Fibroblast of mammary gland (primary cell): ENCODE data around the gene PDE4B.

Source experiments
- DNase-seq: peaks from one replicate; pipeline ENCODE4 v3.0.0-alpha.2; 2010; ENCODE audit warnings: low read depth
- H3K4me3 ChIP-seq: 2 replicates; pipeline ENCODE4 v1.5.1; 2011; ENCODE audit warnings: low read depth, mild to moderate bottlenecking, low read length, moderate library complexity; ENCODE audit not compliant: control insufficient read depth
- CTCF ChIP-seq: conservative IDR thresholded peaks from 2 replicates; pipeline ENCODE4 v1.5.1; 2011; ENCODE audit warnings: low read depth, low read length, inconsistent platforms; ENCODE audit not compliant: control insufficient read depth, insufficient read depth

PDE4B gene

GRCh38 chr1:66354311-66355201 lies 561.9 kb downstream of the PDE4B start:
- H3K4me3 ChIP-seq, result no peak overlapping the region
- no peak for TF ChIP-seq CTCF
- DNase-seq, result no peak

DNA sequence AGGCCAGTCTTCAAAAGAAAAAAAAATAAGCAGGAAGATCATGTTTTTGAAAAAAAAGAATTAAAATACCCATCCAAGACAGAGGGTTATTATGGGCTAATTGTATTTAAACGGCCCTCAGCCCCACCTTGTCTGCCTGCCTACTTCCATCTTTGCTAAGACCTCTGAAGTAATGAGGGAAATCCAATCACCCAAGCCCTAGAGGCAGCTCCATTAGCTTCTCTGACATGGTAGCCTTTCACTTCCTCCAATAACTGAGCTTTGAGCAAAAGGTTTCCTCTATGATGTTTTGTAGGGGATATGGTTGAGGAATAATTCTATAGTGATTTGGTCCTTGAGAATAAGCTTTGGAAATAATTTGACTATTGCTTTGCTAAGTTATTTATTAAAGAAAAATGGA lies 563.1 kb downstream of the PDE4B start:
- H3K4me3 ChIP-seq, result no peak overlapping the region
- no peak for DNase-seq
- TF ChIP-seq CTCF, result no peak

GRCh38 chr1:66356605-66357004 lies 563.9 kb downstream of the PDE4B start:
- no peak overlapping the region for H3K4me3 ChIP-seq
- no peak for TF ChIP-seq CTCF
- no peak for DNase-seq

GRCh38 chr1:66357021-66357420 lies 564.3 kb downstream of the PDE4B start:
- DNase-seq, result no peak
- TF ChIP-seq CTCF, result no peak
- H3K4me3 ChIP-seq, result no peak overlapping the region

DNA sequence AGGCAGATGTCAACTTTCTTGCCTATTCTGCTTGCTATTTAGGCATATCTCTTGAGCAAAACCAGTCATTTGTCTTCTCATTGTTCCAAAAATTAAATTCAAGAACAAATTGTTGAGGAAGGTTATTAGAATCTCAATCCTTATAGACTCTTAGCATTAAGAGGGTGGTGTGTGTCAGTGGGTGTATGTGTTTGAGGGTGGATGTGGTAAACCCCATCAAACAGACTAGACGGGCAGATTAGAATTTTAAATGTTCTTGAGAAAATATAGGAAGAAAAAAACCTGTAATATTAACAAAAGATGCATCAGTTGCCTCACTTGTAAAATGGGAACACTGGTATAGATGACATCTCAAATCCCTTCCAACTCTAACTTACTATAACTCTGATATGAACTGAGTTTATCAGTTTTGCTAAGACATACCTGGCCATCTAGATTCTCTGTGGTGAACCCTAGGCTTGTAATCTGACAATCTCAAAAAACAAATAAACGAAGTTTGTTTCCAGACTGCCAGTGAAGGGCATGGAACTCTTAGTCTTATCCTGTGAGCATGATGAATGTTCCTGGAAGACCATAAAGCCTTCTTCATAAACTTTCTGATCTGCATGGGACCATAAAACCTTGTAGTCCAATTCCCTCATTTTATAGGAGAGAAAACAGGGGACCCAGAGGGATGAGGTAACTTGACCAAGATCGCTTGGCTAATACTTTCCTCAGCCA lies 564.9 kb downstream of the PDE4B start:
- no peak for DNase-seq
- TF ChIP-seq CTCF, result no peak
- H3K4me3 ChIP-seq, result no peak overlapping the region

DNA sequence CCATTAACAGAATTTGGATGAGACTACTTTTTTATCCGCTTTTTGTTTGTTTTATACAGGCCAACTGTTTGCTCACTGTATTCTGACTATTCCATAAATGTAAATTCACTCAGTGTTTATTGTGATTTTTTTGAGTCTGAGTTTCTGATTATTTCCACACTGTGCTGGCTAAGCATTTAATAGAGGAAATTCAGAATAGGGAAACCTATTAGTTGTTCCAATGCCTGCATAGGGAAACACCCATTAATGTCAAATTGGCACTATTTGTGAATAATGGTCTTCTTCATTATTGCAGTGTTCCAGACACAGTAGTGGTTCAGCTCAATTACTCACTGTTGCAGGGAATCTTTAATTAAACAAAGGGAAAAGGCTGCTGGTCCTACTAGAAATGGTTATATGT lies 566.6 kb downstream of the PDE4B start:
- TF ChIP-seq CTCF, result no peak
- no peak overlapping the region for H3K4me3 ChIP-seq
- DNase-seq, result no peak

- TF ChIP-seq CTCF, result no peak
- H3K4me3 ChIP-seq, result no peak overlapping the region
- DNase-seq, result peak; percentile 56
Measured at GRCh38 chr1:66359815-66360214, 567.1 kb downstream of the PDE4B start.
